HCT116 (cell line): ENCODE results near the gene GPATCH8. TPM values are rescaled to one million over a fixed set of nuclear protein-coding genes. Genes with fewer than 3 reads are reported as not detected.

Experiments
- CEBPB ChIP-seq: IDR thresholded peaks from 2 replicates; pipeline ENCODE4 v1.6.1; 2012; ENCODE audit warnings: low read depth
- EGR1 ChIP-seq: IDR thresholded peaks from 2 replicates; pipeline ENCODE4 v1.6.1; 2012; ENCODE audit warnings: low read depth
- ELF1 ChIP-seq: IDR thresholded peaks from 2 replicates; pipeline ENCODE4 v1.6.1; 2012; ENCODE audit warnings: low read depth, borderline replicate concordance
- EZH2phosphoT487 ChIP-seq: fragments of 200-600 bp; IDR thresholded peaks from 2 replicates; pipeline ENCODE4 v1.6.1; 2018; ENCODE audit warnings: antibody characterized with exemption, borderline replicate concordance
- FOSL1 ChIP-seq: IDR thresholded peaks from 2 replicates; pipeline ENCODE4 v1.6.1; 2012; ENCODE audit warnings: low read depth
- JUND ChIP-seq: IDR thresholded peaks from 2 replicates; pipeline ENCODE4 v1.6.1; 2012
- POLR2AphosphoS5 ChIP-seq: IDR thresholded peaks from 2 replicates; pipeline ENCODE4 v1.6.1; 2011; ENCODE audit warnings: mild to moderate bottlenecking, low read depth, low read length, moderate library complexity
- RAD21 ChIP-seq: IDR thresholded peaks from 2 replicates; pipeline ENCODE4 v1.6.1; 2012; ENCODE audit warnings: low read depth, mild to moderate bottlenecking
- SRF ChIP-seq: IDR thresholded peaks from 2 replicates; pipeline ENCODE4 v1.6.1; 2012; ENCODE audit warnings: low read depth
- YY1 ChIP-seq: IDR thresholded peaks from 2 replicates; pipeline ENCODE4 v1.6.1; 2011; ENCODE audit warnings: low read length, low read depth, moderate library complexity, mild to moderate bottlenecking; ENCODE audit not compliant: insufficient replicate concordance; ENCODE audit errors: extremely low read depth
- total RNA-seq: library from RNA; stranded (reverse); gene quantifications from one replicate; pipeline ENCODE4 v1.2.1, GENCODE V29; 2021; ENCODE audit not compliant: unreplicated experiment
- TF ChIP-seq, protein P1 (sequence below): IDR thresholded peaks from 2 replicates; pipeline ENCODE4 v1.6.1; 2012; ENCODE audit warnings: low read depth
- TF ChIP-seq, protein P2 (sequence below): IDR thresholded peaks from 2 replicates; pipeline ENCODE4 v1.6.1; 2012

Gene GPATCH8
- total RNA-seq, 1 experiment from 2014 or later = 28.7 TPM

- TF ChIP-seq, protein P1, sequence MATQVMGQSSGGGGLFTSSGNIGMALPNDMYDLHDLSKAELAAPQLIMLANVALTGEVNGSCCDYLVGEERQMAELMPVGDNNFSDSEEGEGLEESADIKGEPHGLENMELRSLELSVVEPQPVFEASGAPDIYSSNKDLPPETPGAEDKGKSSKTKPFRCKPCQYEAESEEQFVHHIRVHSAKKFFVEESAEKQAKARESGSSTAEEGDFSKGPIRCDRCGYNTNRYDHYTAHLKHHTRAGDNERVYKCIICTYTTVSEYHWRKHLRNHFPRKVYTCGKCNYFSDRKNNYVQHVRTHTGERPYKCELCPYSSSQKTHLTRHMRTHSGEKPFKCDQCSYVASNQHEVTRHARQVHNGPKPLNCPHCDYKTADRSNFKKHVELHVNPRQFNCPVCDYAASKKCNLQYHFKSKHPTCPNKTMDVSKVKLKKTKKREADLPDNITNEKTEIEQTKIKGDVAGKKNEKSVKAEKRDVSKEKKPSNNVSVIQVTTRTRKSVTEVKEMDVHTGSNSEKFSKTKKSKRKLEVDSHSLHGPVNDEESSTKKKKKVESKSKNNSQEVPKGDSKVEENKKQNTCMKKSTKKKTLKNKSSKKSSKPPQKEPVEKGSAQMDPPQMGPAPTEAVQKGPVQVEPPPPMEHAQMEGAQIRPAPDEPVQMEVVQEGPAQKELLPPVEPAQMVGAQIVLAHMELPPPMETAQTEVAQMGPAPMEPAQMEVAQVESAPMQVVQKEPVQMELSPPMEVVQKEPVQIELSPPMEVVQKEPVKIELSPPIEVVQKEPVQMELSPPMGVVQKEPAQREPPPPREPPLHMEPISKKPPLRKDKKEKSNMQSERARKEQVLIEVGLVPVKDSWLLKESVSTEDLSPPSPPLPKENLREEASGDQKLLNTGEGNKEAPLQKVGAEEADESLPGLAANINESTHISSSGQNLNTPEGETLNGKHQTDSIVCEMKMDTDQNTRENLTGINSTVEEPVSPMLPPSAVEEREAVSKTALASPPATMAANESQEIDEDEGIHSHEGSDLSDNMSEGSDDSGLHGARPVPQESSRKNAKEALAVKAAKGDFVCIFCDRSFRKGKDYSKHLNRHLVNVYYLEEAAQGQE = no peak
- no peak for TF ChIP-seq RAD21
- no peak for TF ChIP-seq EZH2phosphoT487
- no peak for TF ChIP-seq EGR1
- no peak for TF ChIP-seq FOSL1
- no peak for TF ChIP-seq ELF1
- no peak for TF ChIP-seq YY1
- no peak for TF ChIP-seq CEBPB
- no peak for TF ChIP-seq SRF
- no peak for TF ChIP-seq POLR2AphosphoS5
- TF ChIP-seq JUND = no peak
- TF ChIP-seq, protein P2, sequence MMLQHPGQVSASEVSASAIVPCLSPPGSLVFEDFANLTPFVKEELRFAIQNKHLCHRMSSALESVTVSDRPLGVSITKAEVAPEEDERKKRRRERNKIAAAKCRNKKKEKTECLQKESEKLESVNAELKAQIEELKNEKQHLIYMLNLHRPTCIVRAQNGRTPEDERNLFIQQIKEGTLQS = no peak
Observed at GRCh38 chr17:44386182-44386525, 117.1 kb downstream of the GPATCH8 start (continued).
